ENCODE results near the gene EPHB1.

The EPHB1 gene

GRCh38 chr3:134832585-134832984, 37.5 kb downstream of the EPHB1 start:
- Mint-ChIP-seq H3K9me3 (no peaks in the 10 kb centered on the region), H3K27me3 (ENCODE audit: low read depth) (peaks cover 7% of the 10 kb centered on the region), H3K27ac (no peak overlapping the region), H3K4me1 (no peaks in the 10 kb centered on the region), H3K4me3 (no peak overlapping the region), H3K36me3 (ENCODE audit: low read depth) (no peaks in the 10 kb centered on the region)
- TF ChIP-seq CTCF (IDR thresholded peaks at IDR 0.05; ENCODE audit: unreplicated experiment in 3 of 3), result no peak

GRCh38 chr3:134833453-134834163, 38.5 kb downstream of the EPHB1 start:
- Mint-ChIP-seq H3K36me3 (ENCODE audit: low read depth) (no peaks in the 10 kb centered on the region), H3K27ac (no peak overlapping the region), H3K9me3 (no peaks in the 10 kb centered on the region), H3K4me3 (no peak overlapping the region), H3K4me1 (no peaks in the 10 kb centered on the region), H3K27me3 (ENCODE audit: low read depth) (peaks cover 9% of the 10 kb centered on the region)
- no peak for TF ChIP-seq CTCF (IDR thresholded peaks at IDR 0.05; ENCODE audit: unreplicated experiment in 3 of 3)

GRCh38 chr3:134836921-134837320, 41.9 kb downstream of the EPHB1 start:
- Mint-ChIP-seq H3K4me1 (no peaks in the 10 kb centered on the region), H3K27ac (no peak overlapping the region), H3K36me3 (ENCODE audit: low read depth) (no peaks in the 10 kb centered on the region), H3K27me3 (ENCODE audit: low read depth) (peaks cover 12% of the 10 kb centered on the region), H3K9me3 (no peaks in the 10 kb centered on the region), H3K4me3 (no peak overlapping the region)
- TF ChIP-seq CTCF (IDR thresholded peaks at IDR 0.05; ENCODE audit: unreplicated experiment in 3 of 3), result no peak

GRCh38 chr3:134838599-134838998, 43.5 kb downstream of the EPHB1 start:
- peak; percentile 11 to 34 (median 12) for TF ChIP-seq CTCF (IDR thresholded peaks at IDR 0.05; ENCODE audit: unreplicated experiment in 3 of 3)
- H3K4me1 Mint-ChIP-seq, result no peaks in the 10 kb centered on the region
- peaks cover 8% of the 10 kb centered on the region for H3K9me3 Mint-ChIP-seq
- H3K27ac Mint-ChIP-seq, result no peak overlapping the region
- H3K36me3 Mint-ChIP-seq (ENCODE audit: low read depth), result no peaks in the 10 kb centered on the region
- H3K27me3 Mint-ChIP-seq (ENCODE audit: low read depth), result peaks cover 12% of the 10 kb centered on the region
- H3K4me3 Mint-ChIP-seq, result no peak overlapping the region

GRCh38 chr3:134839422-134839821, 44.4 kb downstream of the EPHB1 start:
- H3K4me1 Mint-ChIP-seq, result no peaks in the 10 kb centered on the region
- H3K9me3 Mint-ChIP-seq, result peaks cover 15% of the 10 kb centered on the region
- H3K27me3 Mint-ChIP-seq (ENCODE audit: low read depth), result peaks cover 12% of the 10 kb centered on the region
- H3K27ac Mint-ChIP-seq, result no peak overlapping the region
- no peaks in the 10 kb centered on the region for H3K36me3 Mint-ChIP-seq (ENCODE audit: low read depth)
- H3K4me3 Mint-ChIP-seq, result no peak overlapping the region
- no peak for TF ChIP-seq CTCF (IDR thresholded peaks at IDR 0.05; ENCODE audit: unreplicated experiment in 3 of 3)

GRCh38 chr3:134839990-134840389, 44.9 kb downstream of the EPHB1 start:
- Mint-ChIP-seq H3K36me3 (ENCODE audit: low read depth) (no peaks in the 10 kb centered on the region), H3K4me1 (no peaks in the 10 kb centered on the region)

More at GRCh38 chr3:134839990-134840389, 44.9 kb downstream of the EPHB1 start:
- peaks cover 16% of the 10 kb centered on the region for H3K9me3 Mint-ChIP-seq
- H3K27ac Mint-ChIP-seq, result no peak overlapping the region
- no peak for TF ChIP-seq CTCF (IDR thresholded peaks at IDR 0.05; ENCODE audit: unreplicated experiment in 3 of 3)
- no peak overlapping the region for H3K4me3 Mint-ChIP-seq
- H3K27me3 Mint-ChIP-seq (ENCODE audit: low read depth), result peaks cover 8% of the 10 kb centered on the region
